Measurements from ENCODE around the gene PCBD1. TPM values are rescaled to one million over a fixed set of nuclear protein-coding genes. Genes with fewer than 3 reads are reported as not detected.

PCBD1 gene
- polyA plus RNA-seq, 1 experiment = 63.7 TPM

- Histone ChIP-seq H3K27me3 (ENCODE audit: control insufficient read depth, insufficient read depth, low read length) (no peaks in the 10 kb centered on the region), H3K4me3 (ENCODE audit: low read depth, low read length) (no peak overlapping the region), H3K36me3 (ENCODE audit: control insufficient read depth, insufficient read depth, low read length) (peaks cover 7% of the 10 kb centered on the region)
- CTCF ChIA-PET = interaction anchor here (1.1 kb wide), 1 partner anchor 37 kb away, joined by 3 read pairs; no protein-coding TSS in a partner anchor
- no peak for TF ChIP-seq CTCF (IDR thresholded peaks at IDR 0.05; ENCODE audit: insufficient read depth, low read depth, low read length)
- POLR2A ChIA-PET = no interaction called here
- DNase-seq (ENCODE audit: low read depth) = no peak
These were observed 35.3 kb downstream of the PCBD1 start for GRCh38 chr10:70853038-70853437.

GRCh38 chr10:70851597-70852475 lies 36.5 kb downstream of the PCBD1 start:
- TF ChIP-seq CTCF (IDR thresholded peaks at IDR 0.05; ENCODE audit: insufficient read depth, low read depth, low read length) = no peak
- CTCF ChIA-PET = interaction anchor here (1.4 kb wide), 1 partner anchor 13 kb away, joined by 3 read pairs; no protein-coding TSS in a partner anchor
- POLR2A ChIA-PET = no interaction called here

GRCh38 chr10:70850097-70850496 lies 38.3 kb downstream of the PCBD1 start:
- TF ChIP-seq CTCF (IDR thresholded peaks at IDR 0.05; ENCODE audit: insufficient read depth, low read depth, low read length) = no peak
- no peak for DNase-seq (ENCODE audit: low read depth)
- Histone ChIP-seq H3K36me3 (ENCODE audit: control insufficient read depth, insufficient read depth, low read length) (peaks cover 6% of the 10 kb centered on the region), H3K4me3 (ENCODE audit: low read depth, low read length) (no peak overlapping the region), H3K27me3 (ENCODE audit: control insufficient read depth, insufficient read depth, low read length) (no peaks in the 10 kb centered on the region)
- ChIA-PET POLR2A (interaction anchor here (0.9 kb wide), 1 partner anchor 14 kb away, joined by 3 read pairs; no protein-coding TSS in a partner anchor), CTCF (interaction anchor here (1.0 kb wide), 2 partner anchors 34 to 294 kb away, joined by 3 read pairs; partner anchors contain the start of gene SGPL1)

More at GRCh38 chr10:70851597-70852475, 36.5 kb downstream of the PCBD1 start:
- Histone ChIP-seq H3K27me3 (ENCODE audit: control insufficient read depth, insufficient read depth, low read length) (no peaks in the 10 kb centered on the region), H3K36me3 (ENCODE audit: control insufficient read depth, insufficient read depth, low read length) (peaks cover 6% of the 10 kb centered on the region), H3K4me3 (ENCODE audit: low read depth, low read length) (no peak overlapping the region)
- no peak for DNase-seq (ENCODE audit: low read depth)

- TF ChIP-seq CTCF (IDR thresholded peaks at IDR 0.05; ENCODE audit: insufficient read depth, low read depth, low read length) = no peak
- Histone ChIP-seq H3K27me3 (ENCODE audit: control insufficient read depth, insufficient read depth, low read length) (no peaks in the 10 kb centered on the region), H3K4me3 (ENCODE audit: low read depth, low read length) (no peak overlapping the region), H3K36me3 (ENCODE audit: control insufficient read depth, insufficient read depth, low read length) (peaks cover 6% of the 10 kb centered on the region)
- DNase-seq (ENCODE audit: low read depth) = peak; percentile 41
- ChIA-PET CTCF (interaction anchor here (1.0 kb wide), 1 partner anchor 293 kb away, joined by 3 read pairs; no protein-coding TSS in a partner anchor), POLR2A (interaction anchor here (0.6 to 0.9 kb wide), 2 partner anchors 14 to 382 kb away, joined by 3 read pairs; no protein-coding TSS in a partner anchor)
These were observed 38.8 kb downstream of the PCBD1 start for GRCh38 chr10:70849582-70850016.

GRCh38 chr10:70847659-70848360 lies 40.6 kb downstream of the PCBD1 start:
- ChIA-PET POLR2A (no interaction called here), CTCF (interaction anchor here (0.9 to 1.2 kb wide), 2 partner anchors 8 to 12 kb away, joined by 4 read pairs; no protein-coding TSS in a partner anchor)
- peaks cover 3% of the 10 kb centered on the region; the same call in 1 of the 2 replicates for H3K36me3 ChIP-seq (ENCODE audit: control insufficient read depth, insufficient read depth, low read length)
- no peak for TF ChIP-seq CTCF (IDR thresholded peaks at IDR 0.05; ENCODE audit: insufficient read depth, low read depth, low read length)
- no peaks in the 10 kb centered on the region for H3K27me3 ChIP-seq (ENCODE audit: control insufficient read depth, insufficient read depth, low read length)
- no peak for DNase-seq (ENCODE audit: low read depth)
- no peak overlapping the region for H3K4me3 ChIP-seq (ENCODE audit: low read depth, low read length)

All from BJ (cell line).